BLaER1 (cell line): ENCODE measurements around the gene GABBR2.

Source experiments
- H3K27ac ChIP-seq: shearing (Covaris generic); formaldehyde crosslinking; 2 replicates; pipeline ENCODE4 v1.8.1; 2022
- H3K27me3 ChIP-seq: shearing (Covaris generic); formaldehyde crosslinking; 2 replicates; pipeline ENCODE4 v1.8.1; 2022
- H3K36me3 ChIP-seq: shearing (Covaris generic); formaldehyde crosslinking; 2 replicates; pipeline ENCODE4 v1.8.1; 2022
- H3K4me1 ChIP-seq: shearing (Covaris generic); formaldehyde crosslinking; 2 replicates; pipeline ENCODE4 v1.8.1; 2022
- H3K4me2 ChIP-seq: shearing (Covaris generic); formaldehyde crosslinking; 2 replicates; pipeline ENCODE4 v1.8.1; 2022
- H3K4me3 ChIP-seq: shearing (Covaris generic); formaldehyde crosslinking; 2 replicates; pipeline ENCODE4 v1.8.1; 2022
- H3K9ac ChIP-seq: shearing (Covaris generic); formaldehyde crosslinking; 2 replicates; pipeline ENCODE4 v1.8.1; 2022
- H3K9me3 ChIP-seq: shearing (Covaris generic); formaldehyde crosslinking; 2 replicates; pipeline ENCODE4 v1.8.1; 2022
- H4K20me1 ChIP-seq: shearing (Covaris generic); formaldehyde crosslinking; 2 replicates; pipeline ENCODE4 v1.8.1; 2022
- Cebpa-rat ChIP-seq: shearing (Covaris generic); IDR thresholded peaks from 2 replicates; pipeline ENCODE4 v1.8.1; 2022

The GABBR2 gene

DNA sequence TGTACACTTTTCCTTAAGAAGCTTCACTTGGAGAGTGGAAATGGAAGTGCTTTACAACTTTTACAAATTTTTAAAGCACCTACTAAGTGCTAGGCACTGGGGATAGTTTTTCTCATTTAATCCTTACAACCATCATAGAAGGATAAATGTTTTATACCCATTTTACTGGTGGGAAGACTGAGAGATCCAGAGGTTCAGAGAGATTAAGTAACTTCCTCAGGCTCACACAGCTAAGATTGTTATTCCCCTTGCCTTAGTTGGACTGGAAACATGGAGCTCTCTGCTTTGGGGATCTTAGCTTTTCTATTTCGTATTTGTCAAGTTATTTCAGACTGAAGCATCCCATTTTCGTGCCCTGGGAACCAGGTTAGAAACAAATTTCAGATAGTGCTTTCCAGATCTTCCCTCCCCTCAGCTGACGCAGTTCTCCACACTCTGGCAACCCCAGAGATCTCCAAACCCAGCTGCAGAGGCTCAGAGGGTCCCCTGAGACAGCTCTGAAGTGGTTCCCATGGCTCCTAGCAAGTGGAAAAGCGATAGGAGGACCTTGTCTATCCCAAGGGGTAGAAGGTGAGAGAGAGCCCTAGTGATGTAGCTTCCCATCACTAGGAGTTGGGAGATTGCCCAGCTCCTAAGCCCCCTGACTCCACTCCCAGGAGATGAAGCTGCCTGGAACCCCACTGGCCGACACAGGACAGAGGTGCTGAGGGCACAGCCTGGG, 16.2 kb upstream of the GABBR2 start:
- H3K36me3 ChIP-seq: no peaks in the 10 kb centered on the region
- no peak for TF ChIP-seq Cebpa-rat
- H4K20me1 ChIP-seq: no peaks in the 10 kb centered on the region
- H3K27me3 ChIP-seq: no peaks in the 10 kb centered on the region
- no peaks in the 10 kb centered on the region; the same call in 1 of the 2 replicates for H3K9me3 ChIP-seq
- H3K9ac ChIP-seq: peak overlapping the region; percentile 34; the same call in 1 of the 2 replicates
- H3K4me3 ChIP-seq: no peak overlapping the region
- peak overlapping the region; percentile 89 for H3K4me2 ChIP-seq
- H3K4me1 ChIP-seq: peaks cover 78% of the 10 kb centered on the region
- peak overlapping the region; percentile 83 for H3K27ac ChIP-seq

DNA sequence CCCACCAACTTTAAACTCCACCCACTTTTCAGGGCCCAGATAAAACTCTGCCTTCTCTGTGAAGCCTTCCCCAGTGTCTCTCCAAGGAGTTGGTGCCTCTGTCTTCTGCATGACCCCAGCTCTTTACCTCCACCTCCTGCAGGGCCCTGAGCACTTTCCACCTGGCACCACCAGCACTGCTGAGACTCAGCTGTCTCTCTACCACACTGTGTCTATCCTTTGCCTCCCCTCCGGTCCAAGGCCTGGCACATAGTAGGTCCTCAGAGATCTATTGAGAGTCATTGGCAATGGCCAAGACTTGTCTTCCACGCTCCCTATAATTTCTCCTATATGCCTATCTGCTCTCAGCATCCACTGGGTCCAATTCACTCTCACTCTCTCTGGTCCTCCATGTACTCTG, 12.9 kb upstream of the GABBR2 start:
- Histone ChIP-seq H3K9me3 (no peaks in the 10 kb centered on the region; the same call in 1 of the 2 replicates), H3K27ac (no peak overlapping the region), H3K4me1 (peaks cover 45% of the 10 kb centered on the region), H3K27me3 (no peaks in the 10 kb centered on the region), H3K4me2 (no peak overlapping the region), H4K20me1 (no peaks in the 10 kb centered on the region), H3K36me3 (no peaks in the 10 kb centered on the region), H3K9ac (no peak overlapping the region), H3K4me3 (no peak overlapping the region)
- no peak for TF ChIP-seq Cebpa-rat

DNA sequence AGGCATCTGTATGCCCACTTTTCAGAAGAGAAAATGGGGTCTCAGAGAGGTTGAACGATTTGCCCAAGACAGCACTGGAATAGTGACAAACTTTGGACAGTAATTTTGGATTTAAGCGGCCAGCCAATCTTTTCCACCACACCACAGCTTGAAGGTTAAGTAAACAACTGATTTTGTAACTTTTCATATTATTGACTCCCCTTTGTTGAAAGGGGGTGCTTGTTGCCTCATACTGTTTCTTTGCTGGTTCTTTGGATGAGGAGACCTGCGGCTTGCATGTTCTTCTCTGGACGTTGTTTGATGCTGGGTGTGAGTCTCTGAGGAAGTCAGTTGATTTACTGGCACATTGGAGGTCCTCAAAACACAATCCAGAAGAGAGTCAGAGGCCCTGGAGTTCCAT, 11.7 kb upstream of the GABBR2 start:
- Histone ChIP-seq H3K36me3 (no peaks in the 10 kb centered on the region), H3K9me3 (no peaks in the 10 kb centered on the region; the same call in 1 of the 2 replicates)
- TF ChIP-seq Cebpa-rat: no peak

DNA sequence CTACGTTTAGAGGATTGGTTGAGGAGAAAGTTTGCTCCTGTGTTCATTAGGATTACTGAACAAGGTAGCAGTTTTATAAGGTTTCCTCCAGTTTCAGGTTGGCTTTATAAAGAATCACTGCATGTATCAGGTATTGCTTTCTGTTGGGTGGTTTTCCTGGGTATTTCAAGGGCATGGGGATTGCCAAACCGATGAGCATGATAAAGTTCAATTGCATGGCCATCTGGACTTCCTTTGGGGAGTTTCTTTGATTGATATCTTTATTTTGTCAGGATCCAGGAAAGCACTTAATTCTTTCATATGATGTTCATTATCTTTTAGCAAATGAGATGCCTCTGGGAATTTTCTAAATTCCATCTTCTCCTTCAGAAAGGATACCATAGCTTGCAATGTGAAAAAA, 10.3 kb upstream of the GABBR2 start:
- no peaks in the 10 kb centered on the region for H3K27me3 ChIP-seq
- TF ChIP-seq Cebpa-rat: no peak
- no peaks in the 10 kb centered on the region; the same call in 1 of the 2 replicates for H3K9me3 ChIP-seq

More for the DNA sequence above, 11.7 kb upstream of the GABBR2 start:
- H3K4me1 ChIP-seq: peaks cover 32% of the 10 kb centered on the region
- H3K4me2 ChIP-seq: no peak overlapping the region
- no peak overlapping the region for H3K9ac ChIP-seq
- no peak overlapping the region for H3K27ac ChIP-seq
- no peak overlapping the region for H3K4me3 ChIP-seq
- H3K27me3 ChIP-seq: no peaks in the 10 kb centered on the region
- no peaks in the 10 kb centered on the region for H4K20me1 ChIP-seq

GRCh38 chr9:98714833-98715232, 6.1 kb upstream of the GABBR2 start:
- H3K4me3 ChIP-seq: no peak overlapping the region
- H3K36me3 ChIP-seq: no peaks in the 10 kb centered on the region
- no peak overlapping the region for H3K9ac ChIP-seq
- no peaks in the 10 kb centered on the region for H3K9me3 ChIP-seq
- no peaks in the 10 kb centered on the region; the same call in 1 of the 2 replicates for H4K20me1 ChIP-seq
- H3K27ac ChIP-seq: no peak overlapping the region
- no peak overlapping the region for H3K4me2 ChIP-seq
- peaks cover 18% of the 10 kb centered on the region for H3K27me3 ChIP-seq
- H3K4me1 ChIP-seq: no peaks in the 10 kb centered on the region
- TF ChIP-seq Cebpa-rat: no peak

More for the DNA sequence above, 10.3 kb upstream of the GABBR2 start:
- H3K9ac ChIP-seq: no peak overlapping the region
- H3K4me1 ChIP-seq: peaks cover 19% of the 10 kb centered on the region
- no peak overlapping the region for H3K27ac ChIP-seq
- H3K4me3 ChIP-seq: no peak overlapping the region
- H3K36me3 ChIP-seq: no peaks in the 10 kb centered on the region
- no peaks in the 10 kb centered on the region for H4K20me1 ChIP-seq
- H3K4me2 ChIP-seq: no peak overlapping the region

- no peak overlapping the region for H3K4me3 ChIP-seq
- no peak overlapping the region for H3K9ac ChIP-seq
- H3K4me2 ChIP-seq: no peak overlapping the region
- H3K27me3 ChIP-seq: peaks cover 37% of the 10 kb centered on the region
- no peak overlapping the region for H3K27ac ChIP-seq
- no peaks in the 10 kb centered on the region for H3K36me3 ChIP-seq
- no peak for TF ChIP-seq Cebpa-rat
- peaks cover 3% of the 10 kb centered on the region; the same call in 1 of the 2 replicates for H3K9me3 ChIP-seq
- peaks cover 7% of the 10 kb centered on the region; the same call in 1 of the 2 replicates for H4K20me1 ChIP-seq
- H3K4me1 ChIP-seq: peaks cover 5% of the 10 kb centered on the region; the same call in 1 of the 2 replicates
These were observed 4.3 kb upstream of the GABBR2 start for GRCh38 chr9:98712987-98713386.

GRCh38 chr9:98709968-98710965, 1.5 kb upstream of the GABBR2 start:
- Histone ChIP-seq H4K20me1 (peaks cover 21% of the 10 kb centered on the region; the same call in 1 of the 2 replicates), H3K4me2 (no peak overlapping the region), H3K9me3 (peaks cover 3% of the 10 kb centered on the region; the same call in 1 of the 2 replicates), H3K9ac (no peak overlapping the region), H3K36me3 (no peaks in the 10 kb centered on the region), H3K4me3 (no peak overlapping the region), H3K4me1 (peaks cover 24% of the 10 kb centered on the region), H3K27ac (no peak overlapping the region), H3K27me3 (peaks cover 62% of the 10 kb centered on the region)
- TF ChIP-seq Cebpa-rat: no peak

GRCh38 chr9:98708103-98708932, 417 bp downstream of the GABBR2 start:
- Histone ChIP-seq H3K4me2 (peak overlapping the region; percentile 97), H3K4me1 (peaks cover 24% of the 10 kb centered on the region), H3K9me3 (peaks cover 3% of the 10 kb centered on the region; the same call in 1 of the 2 replicates), H3K36me3 (no peaks in the 10 kb centered on the region), H3K4me3 (peak overlapping the region; percentile 58), H3K27me3 (peaks cover 62% of the 10 kb centered on the region), H3K9ac (no peak overlapping the region), H4K20me1 (peaks cover 21% of the 10 kb centered on the region; the same call in 1 of the 2 replicates), H3K27ac (no peak overlapping the region)
- TF ChIP-seq Cebpa-rat: no peak
